ENCODE data around the gene ZDHHC4.
"Not testable (repeated sequence)": the region's sequence is repeated elsewhere in the genome, so short reads cannot be mapped to it uniquely, and the experiment has no call there.

ZDHHC4 gene

GRCh38 chr7:6563936-6564770 lies 13.1 kb upstream of the ZDHHC4 start:
- no peak for DNase-seq

GRCh38 chr7:6565655-6566054 lies 11.6 kb upstream of the ZDHHC4 start:
- DNase-seq = no peak

DNA sequence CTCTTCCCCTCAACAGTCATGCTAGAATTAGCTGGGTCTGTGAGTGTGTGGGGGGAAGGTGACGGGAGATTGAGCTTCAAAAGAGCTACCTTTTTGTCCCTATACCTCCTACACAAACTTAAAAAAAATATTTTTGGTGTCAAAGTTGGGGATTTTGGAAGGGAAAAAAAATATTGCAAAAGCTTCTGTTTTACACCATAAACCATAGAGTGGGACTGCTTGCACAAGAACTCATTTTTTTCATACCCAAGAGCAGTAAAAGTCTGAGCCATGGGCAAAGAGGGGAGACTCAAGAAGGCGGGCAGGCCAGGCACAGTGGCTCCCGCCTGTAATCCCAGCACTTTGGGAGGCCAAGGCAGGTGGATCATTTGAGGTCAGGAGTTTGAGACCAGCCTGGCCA lies 9.4 kb upstream of the ZDHHC4 start:
- no peak for DNase-seq

DNA sequence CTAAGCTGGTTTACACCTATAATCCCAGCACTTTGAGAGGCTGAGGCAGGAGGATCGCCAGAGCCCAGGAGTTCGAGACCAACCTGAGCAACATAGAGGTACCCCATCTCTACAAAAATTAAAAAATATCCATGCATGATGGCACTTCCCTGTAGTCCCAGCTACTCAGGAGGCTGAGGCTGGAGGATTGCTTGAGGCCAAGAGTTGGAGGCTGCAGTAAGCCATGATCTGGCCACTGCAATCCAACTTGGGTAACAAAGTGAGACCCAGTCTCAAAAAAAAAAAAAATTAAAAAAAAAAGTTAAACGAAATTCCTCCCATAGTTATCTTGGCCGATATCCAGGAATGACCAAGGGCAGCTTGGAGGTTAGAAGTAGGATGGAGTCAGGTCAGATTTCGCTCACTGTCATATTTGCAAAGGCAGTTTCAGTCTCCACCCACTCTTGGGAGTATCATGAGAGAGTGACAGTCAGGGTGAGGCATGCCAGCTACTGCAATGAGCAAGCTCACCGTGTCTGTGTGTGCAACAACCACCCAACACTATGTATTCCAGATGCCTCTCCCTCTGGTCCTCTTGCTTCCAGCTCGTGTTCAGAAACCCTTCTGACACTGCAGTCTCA lies 6.0 kb upstream of the ZDHHC4 start:
- DNase-seq = no peak

- no peak for DNase-seq
Measured at GRCh38 chr7:6575281-6576023, 1.8 kb upstream of the ZDHHC4 start.

GRCh38 chr7:6576024-6576866 lies 1.0 kb upstream of the ZDHHC4 start:
- DNase-seq = no peak

GRCh38 chr7:6576867-6577368 lies 336 bp upstream of the ZDHHC4 start:
- not testable (repeated sequence) for DNase-seq

DNA sequence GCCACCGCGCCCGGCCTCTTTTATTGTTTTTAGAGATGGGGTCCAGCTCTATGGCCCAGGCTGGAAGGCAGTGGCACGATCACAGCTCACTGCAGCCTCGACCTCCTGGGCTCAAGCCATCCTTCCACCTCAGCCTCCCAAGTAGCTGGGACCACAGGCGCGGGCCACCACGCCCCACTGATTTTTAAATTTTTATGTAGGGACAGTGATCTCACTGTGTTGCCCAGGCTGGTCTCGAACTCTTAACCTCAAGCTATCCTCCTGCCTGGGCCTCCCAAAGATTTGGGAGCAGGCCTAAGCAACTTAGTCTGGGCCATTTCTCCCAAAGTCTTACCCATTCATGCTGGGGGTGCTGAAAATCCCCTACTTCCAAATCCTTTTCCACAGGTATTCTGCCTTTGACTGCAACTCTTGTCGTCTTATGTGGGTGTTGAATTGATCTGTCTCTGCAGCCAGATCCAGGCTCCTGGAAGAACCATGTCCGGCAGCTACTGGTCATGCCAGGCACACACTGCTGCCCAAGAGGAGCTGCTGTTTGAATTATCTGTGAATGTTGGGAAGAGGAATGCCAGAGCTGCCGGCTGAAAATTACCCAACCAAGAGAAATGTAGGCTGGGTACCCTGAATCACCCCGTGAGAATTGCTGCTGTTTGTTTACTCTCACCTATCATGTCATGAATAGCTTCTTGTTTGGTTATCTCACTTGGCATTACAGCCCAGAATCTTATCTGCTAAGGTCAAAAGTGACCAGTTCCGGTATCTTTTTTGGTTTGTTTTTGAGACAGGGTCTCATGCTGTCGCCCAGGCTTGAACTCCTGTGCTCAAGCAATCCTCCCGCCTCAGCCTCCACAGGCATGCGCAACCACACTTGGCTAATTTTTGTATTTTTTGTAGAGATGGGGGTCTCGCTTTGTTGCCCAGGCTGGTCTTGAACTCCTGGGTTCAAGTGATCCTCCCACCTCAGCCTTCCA lies 1.1 kb downstream of the ZDHHC4 start:
- DNase-seq = no peak

- DNase-seq = no peak
Measured at GRCh38 chr7:6579446-6579845, 2.2 kb downstream of the ZDHHC4 start.

DNA sequence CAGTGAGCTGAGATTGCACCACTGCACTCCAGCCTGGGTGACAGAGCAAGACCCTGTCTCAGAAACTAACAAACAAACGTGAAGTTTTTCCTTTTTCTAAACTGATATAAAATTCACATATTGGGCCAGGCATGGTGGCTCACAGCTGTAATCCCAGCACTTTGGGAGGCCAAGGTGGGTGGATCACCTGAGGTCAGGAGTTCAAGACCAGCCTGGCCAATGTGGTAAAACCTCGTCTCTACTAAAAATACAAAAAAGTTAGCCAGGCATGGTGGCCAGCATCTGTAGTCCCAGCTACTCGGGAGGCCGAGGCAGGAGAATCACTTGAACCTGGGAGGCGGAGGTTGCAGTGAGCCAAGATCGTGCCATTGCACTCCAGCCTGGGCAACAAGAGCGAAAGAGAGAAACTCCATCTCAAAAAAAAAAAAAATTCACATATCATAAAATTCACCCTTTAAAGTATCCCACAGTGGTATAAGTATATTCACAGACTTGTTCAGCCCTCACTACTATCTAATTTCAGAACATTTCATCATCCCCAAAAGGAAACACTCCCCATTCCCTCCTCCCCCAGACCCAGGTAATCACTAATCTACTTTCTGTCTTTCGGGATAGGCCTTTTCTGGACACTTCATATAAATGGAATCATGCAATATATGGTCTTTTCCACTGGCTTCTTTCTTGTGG lies 8.6 kb downstream of the ZDHHC4 start:
- DNase-seq = not testable (repeated sequence)

DNA sequence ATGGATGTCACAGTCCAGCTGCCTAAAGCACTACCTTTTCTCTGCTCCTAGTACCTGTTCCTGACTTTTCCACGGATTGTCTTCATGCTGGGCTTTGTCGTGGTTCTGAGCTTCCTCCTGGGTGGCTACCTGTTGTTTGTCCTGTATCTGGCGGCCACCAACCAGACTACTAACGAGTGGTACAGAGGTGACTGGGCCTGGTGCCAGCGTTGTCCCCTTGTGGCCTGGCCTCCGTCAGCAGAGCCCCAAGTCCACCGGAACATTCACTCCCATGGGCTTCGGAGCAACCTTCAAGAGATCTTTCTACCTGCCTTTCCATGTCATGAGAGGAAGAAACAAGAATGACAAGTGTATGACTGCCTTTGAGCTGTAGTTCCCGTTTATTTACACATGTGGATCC lies 11.3 kb downstream of the ZDHHC4 start:
- DNase-seq = no peak

- DNase-seq = no peak
Measured at GRCh38 chr7:6589151-6589828, 12.0 kb downstream of the ZDHHC4 start.

DNA sequence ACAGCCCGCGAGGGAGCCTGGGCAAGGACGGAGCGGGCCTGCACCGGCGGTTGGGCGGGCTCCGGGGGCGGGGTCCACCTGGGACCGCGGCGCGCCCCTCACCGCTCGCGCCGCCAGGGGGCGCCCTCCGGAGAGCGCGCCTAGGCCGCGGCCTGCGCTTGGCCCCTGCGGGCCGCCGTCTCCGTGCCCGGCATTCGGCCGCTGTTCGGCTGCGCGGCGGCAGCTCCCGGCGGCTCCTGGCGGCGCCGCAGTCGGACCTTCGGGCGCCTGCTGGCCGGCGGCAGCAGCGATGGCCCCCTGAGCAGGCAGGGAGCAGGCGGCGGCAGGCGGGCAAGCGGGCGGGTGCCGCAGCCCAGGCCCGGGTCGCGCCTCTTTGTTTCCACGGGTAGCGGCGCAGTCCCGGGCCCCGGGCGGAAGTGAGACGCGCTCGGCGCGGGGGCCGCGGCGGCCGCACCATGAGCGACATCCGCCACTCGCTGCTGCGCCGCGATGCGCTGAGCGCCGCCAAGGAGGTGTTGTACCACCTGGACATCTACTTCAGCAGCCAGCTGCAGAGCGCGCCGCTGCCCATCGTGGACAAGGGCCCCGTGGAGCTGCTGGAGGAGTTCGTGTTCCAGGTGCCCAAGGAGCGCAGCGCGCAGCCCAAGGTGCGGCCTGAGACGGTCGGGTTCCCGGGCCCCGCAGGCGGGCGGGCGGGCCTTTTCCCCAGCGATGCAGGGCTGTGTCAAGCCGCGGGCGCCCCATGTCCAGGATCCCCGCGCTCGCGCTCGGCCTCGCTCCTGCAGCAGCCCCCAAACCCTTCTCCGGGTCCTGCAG lies 12.8 kb downstream of the ZDHHC4 start, which contains the start of gene INTS15:
Gene INTS15, plus strand, starts transcription at position 193 of the 816 bp plus-strand sequence. Its CDS starts 263 bp downstream, at position 456.
- DNase-seq = peak; percentile 73

GRCh38 chr7:6590645-6591110 lies 13.4 kb downstream of the ZDHHC4 start:
- DNase-seq = no peak

DNA sequence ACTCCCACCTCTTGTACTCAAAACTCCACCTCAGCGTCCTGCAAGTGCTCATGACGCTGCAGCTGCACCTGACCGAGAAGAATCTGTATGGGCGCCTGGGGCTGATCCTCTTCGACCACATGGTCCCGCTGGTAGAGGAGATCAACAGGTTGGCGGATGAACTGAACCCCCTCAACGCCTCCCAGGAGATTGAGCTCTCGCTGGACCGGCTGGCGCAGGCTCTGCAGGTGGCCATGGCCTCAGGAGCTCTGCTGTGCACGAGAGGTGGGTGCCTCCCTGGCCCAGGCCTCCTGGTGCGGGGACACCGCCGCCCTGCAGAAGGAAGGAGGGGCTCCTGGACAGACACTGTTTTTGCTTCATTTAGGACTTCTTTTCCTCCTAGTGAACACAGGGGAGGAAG lies 22.8 kb downstream of the ZDHHC4 start:
- DNase-seq = no peak

GRCh38 chr7:6604458-6604857 lies 27.2 kb downstream of the ZDHHC4 start:
- no peak for DNase-seq

GRCh38 chr7:6606866-6607583 lies 29.8 kb downstream of the ZDHHC4 start:
- DNase-seq = no peak

DNA sequence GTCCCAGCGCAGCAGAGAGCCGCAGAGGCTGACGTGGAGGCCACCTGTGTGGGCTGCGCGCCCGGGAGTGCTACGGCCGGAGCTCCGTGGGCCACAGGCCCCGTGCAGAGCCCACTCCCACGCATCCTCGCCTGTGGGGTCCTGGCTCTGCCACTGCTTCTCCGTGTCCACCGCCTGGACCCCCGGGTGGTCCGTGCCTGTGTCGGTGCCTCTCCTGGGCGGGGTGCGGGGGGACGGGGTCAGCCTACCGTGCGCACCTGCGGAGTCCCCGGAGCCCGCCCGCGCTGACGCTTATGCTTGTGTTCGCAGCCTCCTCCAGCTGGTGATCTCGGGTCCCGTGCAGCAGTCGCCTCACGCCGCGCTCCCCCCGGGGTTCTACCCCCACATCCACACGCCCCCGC lies 30.4 kb downstream of the ZDHHC4 start:
- DNase-seq = no peak
